ENCODE measurements around the gene CD83. TPM values are rescaled to one million over a fixed set of nuclear protein-coding genes. Genes with fewer than 3 reads are reported as not detected.

Gene CD83
- total and polyA plus RNA-seq, 9 donors, result 3.4 to 29.4 (median 22.2) TPM

- Histone ChIP-seq H3K4me1 (ENCODE audit: insufficient read depth) (peaks cover 2% of the 10 kb centered on the region), H3K4me3 (no peak overlapping the region), H3K36me3 (no peaks in the 10 kb centered on the region), H3K27me3 (no peaks in the 10 kb centered on the region), H3K9me3 (no peaks in the 10 kb centered on the region), H3K27ac (no peak overlapping the region)
- no peak for DNase-seq
- intact Hi-C loops (cut with DNase I), result no loop called here
- TF ChIP-seq EP300 (IDR thresholded peaks at IDR 0.05), result no peak
- no peak for TF ChIP-seq POLR2A (IDR thresholded peaks at IDR 0.05)
- TF ChIP-seq CTCF (IDR thresholded peaks at IDR 0.05), result no peak
- 87 to 94% (median 87%) methylated on average over 7 of the region's 7 CpGs for WGBS, 3 donors
Measured at GRCh38 chr6:14142063-14142450, 24.5 kb downstream of the CD83 start.

GRCh38 chr6:14142511-14143223, 25.1 kb downstream of the CD83 start:
- TF ChIP-seq CTCF (IDR thresholded peaks at IDR 0.05), result no peak
- TF ChIP-seq EP300 (IDR thresholded peaks at IDR 0.05), result no peak
- Histone ChIP-seq H3K27ac (no peak overlapping the region), H3K27me3 (no peaks in the 10 kb centered on the region), H3K4me1 (ENCODE audit: insufficient read depth) (peaks cover 2% of the 10 kb centered on the region), H3K4me3 (no peak overlapping the region), H3K9me3 (no peaks in the 10 kb centered on the region), H3K36me3 (no peaks in the 10 kb centered on the region)
- WGBS, 3 donors, result 89 to 97% (median 94%) methylated on average over 3 of the region's 3 CpGs
- DNase-seq, result no peak
- intact Hi-C loops (cut with DNase I), result no loop called here

- H3K27me3 ChIP-seq, result no peaks in the 10 kb centered on the region
- H3K9me3 ChIP-seq, result no peaks in the 10 kb centered on the region
- no peak for DNase-seq
- intact Hi-C loops (cut with DNase I), result no loop called here
- TF ChIP-seq CTCF (IDR thresholded peaks at IDR 0.05) (no peak), POLR2A (IDR thresholded peaks at IDR 0.05) (no peak), EP300 (IDR thresholded peaks at IDR 0.05) (no peak)
- H3K27ac ChIP-seq, result no peak overlapping the region
- H3K4me3 ChIP-seq, result no peak overlapping the region
- H3K4me1 ChIP-seq (ENCODE audit: insufficient read depth), result peaks cover 2% of the 10 kb centered on the region
- no peaks in the 10 kb centered on the region for H3K36me3 ChIP-seq
- WGBS, 3 donors, result 76 to 82% (median 77%) methylated on average over 4 of the region's 4 CpGs
Measured at GRCh38 chr6:14143305-14143704, 25.7 kb downstream of the CD83 start.

GRCh38 chr6:14144678-14145113, 27.1 kb downstream of the CD83 start:
- peak; percentile 40 to 65 (median 46) for DNase-seq
- intact Hi-C loops (cut with DNase I), result no loop called here
- Histone ChIP-seq H3K4me3 (no peak overlapping the region), H3K36me3 (no peaks in the 10 kb centered on the region), H3K4me1 (ENCODE audit: insufficient read depth) (peaks cover 2% of the 10 kb centered on the region), H3K9me3 (no peaks in the 10 kb centered on the region), H3K27ac (no peak overlapping the region), H3K27me3 (no peaks in the 10 kb centered on the region)
- TF ChIP-seq EP300 (IDR thresholded peaks at IDR 0.05) (no peak), CTCF (IDR thresholded peaks at IDR 0.05) (peak; percentile 32 to 53 (median 51)), POLR2A (IDR thresholded peaks at IDR 0.05) (no peak)
- WGBS, 3 donors, result 72 to 78% (median 76%) methylated on average over 8 of the region's 8 CpGs
